Glomerular visceral epithelial cell (primary cell): ENCODE measurements around the gene TCP11L2.

Experiments
- DNase-seq: peaks from one replicate; pipeline ENCODE4 v3.0.0-alpha.2; 2016; ENCODE audit errors: extremely low spot score

The TCP11L2 gene

GRCh38 chr12:106302401-106303201, at the start of gene TCP11L2:
Gene TCP11L2, plus strand, starts transcription at chr12:106302733. Its CDS starts 8,343 bp downstream, at chr12:106311076.
- DNase-seq, result peak; percentile 74

DNA sequence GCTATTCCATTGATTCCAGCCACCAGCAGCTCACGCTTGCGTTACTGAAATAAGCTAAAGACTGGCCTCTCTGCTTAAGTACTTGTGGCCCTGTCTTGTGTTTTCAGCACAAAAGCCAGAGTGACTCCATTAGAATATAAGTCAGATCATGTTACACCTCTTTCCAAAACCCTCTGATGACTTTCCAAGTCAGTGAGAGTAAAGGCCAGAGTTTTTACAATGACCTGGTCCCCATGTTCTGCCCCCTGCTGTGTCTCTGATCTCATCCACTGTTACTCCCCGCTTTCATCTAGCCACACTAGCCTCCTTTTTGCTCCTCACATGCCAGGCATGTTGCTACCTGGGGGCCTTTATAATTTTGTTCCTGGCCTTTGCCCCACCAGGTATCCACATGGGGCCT, 47.8 kb upstream of the TCP11L2 start:
- DNase-seq, result no peak

- no peak for DNase-seq
These were observed 47.0 kb upstream of the TCP11L2 start for GRCh38 chr12:106255493-106255892.

DNA sequence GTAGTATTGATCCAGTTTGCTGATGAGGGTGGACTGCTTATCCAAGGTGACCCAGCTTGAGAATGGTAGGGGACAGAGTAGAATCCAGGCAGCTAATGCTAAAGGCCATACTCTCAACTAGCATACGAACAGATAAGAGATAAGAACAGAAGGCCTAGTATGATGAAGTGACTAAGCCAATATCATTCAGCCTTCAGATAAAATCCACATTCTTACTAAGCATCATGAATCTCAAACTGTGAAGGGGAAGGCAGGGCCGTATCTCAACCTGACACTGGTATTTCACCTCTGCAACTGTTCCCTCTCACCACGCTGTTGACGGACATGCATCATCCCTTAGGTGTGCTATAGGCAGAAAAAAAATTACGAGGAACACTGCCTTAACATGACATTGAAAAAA, 46.6 kb upstream of the TCP11L2 start:
- no peak for DNase-seq

GRCh38 chr12:106256524-106256923, 46.0 kb upstream of the TCP11L2 start:
- no peak for DNase-seq

DNA sequence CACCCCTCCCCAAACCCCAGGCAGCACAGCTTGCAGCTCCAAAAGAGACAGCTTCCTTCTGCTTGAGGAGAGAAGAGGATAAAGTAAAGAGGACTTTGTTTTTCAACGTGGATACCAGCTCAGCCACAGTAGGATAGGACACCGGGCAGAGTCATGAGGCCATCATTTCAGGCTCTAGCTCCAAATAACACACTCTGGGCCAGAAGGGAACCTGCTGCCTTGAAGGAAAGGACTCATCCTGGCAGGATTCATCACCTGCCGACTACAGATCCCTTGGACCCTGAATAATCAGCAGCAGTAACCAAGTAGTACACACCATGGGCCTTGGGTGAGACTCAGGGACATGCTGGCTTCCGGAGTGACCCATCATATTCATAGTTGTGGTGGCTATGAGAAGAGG, 44.3 kb upstream of the TCP11L2 start:
- DNase-seq, result no peak

DNA sequence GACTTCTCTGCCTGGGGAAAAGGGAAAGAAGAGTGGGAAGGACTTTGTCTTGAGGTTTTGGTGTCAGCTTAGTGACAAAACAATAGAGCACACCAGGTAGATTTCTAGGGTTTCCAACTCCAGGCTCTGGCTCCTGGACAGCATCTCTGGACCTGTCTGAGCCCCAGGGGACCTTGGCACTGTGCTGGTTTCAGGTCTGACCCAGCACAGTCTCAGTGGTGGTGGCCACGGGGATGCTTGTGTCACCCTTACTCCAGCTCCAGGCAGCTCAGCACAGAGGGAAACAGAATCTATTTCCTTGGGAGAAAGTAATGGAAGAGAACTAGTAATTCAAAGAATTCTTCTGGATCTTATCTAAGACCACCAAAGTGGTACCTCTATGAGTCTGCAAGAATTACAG, 43.6 kb upstream of the TCP11L2 start:
- DNase-seq, result no peak

- no peak for DNase-seq
These were observed 37.4 kb upstream of the TCP11L2 start for GRCh38 chr12:106265116-106265515.

DNA sequence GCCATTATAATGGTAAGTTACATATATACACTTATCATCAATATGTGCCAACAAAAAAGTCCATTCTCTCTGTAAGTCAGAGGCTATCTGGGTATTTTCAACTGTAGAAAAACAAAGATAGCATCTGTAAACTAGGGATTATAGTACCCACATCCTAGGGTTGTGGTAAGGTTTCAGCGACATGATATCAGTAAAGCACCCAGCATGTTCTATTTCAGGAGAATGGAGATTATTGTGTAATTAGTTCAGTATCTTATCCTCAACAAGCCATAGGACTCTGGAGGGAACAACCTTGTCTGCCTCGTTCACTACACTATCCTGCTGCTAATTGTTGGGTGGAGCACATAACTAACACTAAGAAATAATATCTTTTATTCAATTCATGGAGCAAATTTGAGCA, 35.0 kb upstream of the TCP11L2 start:
- no peak for DNase-seq

- DNase-seq, result no peak
These were observed 33.3 kb upstream of the TCP11L2 start for GRCh38 chr12:106269150-106269771.

- no peak for DNase-seq
These were observed 30.7 kb upstream of the TCP11L2 start for GRCh38 chr12:106271575-106272505.

DNA sequence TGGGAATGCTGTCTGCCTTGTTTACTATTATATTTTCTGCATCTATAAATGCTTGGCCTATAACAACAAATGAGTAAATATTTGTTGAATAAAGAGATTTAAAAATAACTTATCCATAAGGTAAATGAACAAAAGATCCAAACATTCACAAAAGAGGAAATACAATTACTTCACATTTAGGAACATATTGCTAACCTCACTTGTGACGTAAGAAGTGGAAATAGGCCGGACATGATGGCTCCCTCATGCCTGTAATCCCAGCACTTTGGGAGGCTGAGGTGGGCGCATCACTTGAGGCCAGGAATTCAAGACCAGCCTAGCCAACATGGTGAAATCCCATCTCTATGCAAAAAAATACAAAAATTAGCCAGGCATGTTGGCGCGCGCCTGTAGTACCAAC, 29.0 kb upstream of the TCP11L2 start:
- no peak for DNase-seq

DNA sequence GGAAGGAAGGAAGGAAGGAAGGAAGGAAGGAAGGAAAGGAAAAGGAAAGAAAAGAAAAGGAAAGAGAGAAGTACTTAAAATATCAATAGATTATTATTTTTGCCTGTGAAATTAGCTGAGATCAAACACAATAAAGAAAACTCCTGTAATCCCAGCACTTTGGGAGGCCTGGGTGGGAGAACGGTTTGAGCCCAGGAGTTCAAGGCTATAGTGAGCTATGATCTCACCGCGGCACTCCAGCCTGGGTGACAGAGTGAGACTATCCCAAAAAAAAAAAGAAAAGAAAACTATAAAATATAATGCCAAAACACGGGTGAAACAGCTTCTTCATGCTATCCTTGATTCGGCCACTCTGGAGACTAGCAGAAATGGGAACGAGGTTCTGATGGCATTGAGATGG, 28.5 kb upstream of the TCP11L2 start:
- DNase-seq, result no peak

GRCh38 chr12:106274575-106275121, 27.9 kb upstream of the TCP11L2 start:
- DNase-seq, result no peak

GRCh38 chr12:106275458-106275857, 27.1 kb upstream of the TCP11L2 start:
- DNase-seq, result no peak

DNA sequence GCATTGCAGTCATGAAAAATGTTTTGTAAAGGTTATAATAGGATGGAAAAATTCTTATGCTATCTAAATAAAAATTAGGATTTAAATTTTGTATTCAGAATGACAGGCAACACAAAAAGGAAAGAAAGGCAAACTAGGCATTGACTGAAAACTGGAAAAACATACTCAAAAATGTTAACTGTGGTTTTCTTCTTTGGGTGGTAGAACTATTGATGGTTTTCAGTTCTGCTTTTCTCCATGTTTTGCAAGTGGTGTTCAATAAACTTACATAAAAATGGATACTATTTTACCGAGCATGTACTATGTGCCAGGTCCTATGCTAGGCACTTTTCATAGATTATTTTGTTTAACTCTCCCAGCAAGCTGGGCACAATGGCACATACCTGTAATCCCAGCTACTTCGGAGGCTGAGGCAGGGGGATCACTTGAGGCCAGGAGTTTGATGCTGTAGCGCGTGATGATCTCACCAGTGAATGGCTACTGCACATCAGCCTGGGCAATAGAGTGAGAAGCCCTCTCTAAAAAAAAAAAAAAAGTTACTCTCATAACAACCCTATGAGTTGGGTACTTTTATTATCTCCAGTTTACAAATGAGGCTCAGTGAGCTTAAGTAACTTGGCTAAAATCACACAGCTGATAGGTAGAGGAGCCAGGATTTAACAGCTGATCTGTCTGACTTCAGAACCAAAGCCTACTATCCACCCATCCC, 26.3 kb upstream of the TCP11L2 start:
- DNase-seq, result no peak

GRCh38 chr12:106280106-106280505, 22.4 kb upstream of the TCP11L2 start:
- no peak for DNase-seq

GRCh38 chr12:106281056-106281782, 21.3 kb upstream of the TCP11L2 start:
- DNase-seq, result no peak

GRCh38 chr12:106281804-106282203, 20.7 kb upstream of the TCP11L2 start:
- no peak for DNase-seq

DNA sequence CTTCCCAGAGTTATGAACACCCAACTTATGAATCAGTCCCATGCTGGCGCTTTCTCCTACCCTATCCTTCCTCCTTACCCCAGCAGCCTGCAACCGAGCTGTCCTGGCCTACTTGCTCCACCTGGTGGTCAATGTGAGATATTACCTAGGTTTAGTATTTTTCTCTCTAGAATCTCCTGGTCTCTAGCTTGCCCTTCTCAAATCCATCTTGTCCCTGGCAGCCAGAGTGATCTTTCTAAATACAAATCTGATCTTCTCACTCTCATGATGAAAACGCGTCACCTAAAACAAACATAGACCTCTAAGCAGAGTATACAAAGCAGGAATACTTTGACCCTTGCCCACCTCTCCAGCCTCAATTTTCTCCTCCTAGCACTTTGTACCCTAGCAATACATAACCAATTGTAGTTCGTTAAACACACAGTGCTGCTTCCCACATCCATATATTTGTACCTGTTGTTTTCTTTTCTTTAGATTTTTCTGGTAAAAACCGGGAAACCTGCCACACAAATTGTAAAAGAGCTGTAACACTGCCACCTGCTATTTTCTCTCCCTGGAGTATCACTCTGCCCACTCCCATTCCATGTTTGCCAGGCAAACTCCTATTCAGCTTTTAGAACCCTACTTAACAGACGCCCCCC, 20.0 kb upstream of the TCP11L2 start:
- DNase-seq, result peak; percentile 35
